Osteoblast (primary cell): ENCODE measurements around the gene RBM19. TPM values are rescaled to one million over a fixed set of nuclear protein-coding genes. Genes with fewer than 3 reads are reported as not detected.

Experiments
- DNase-seq: peaks from one replicate; pipeline ENCODE4 v3.0.0; 2011; ENCODE audit warnings: low spot score, mixed read lengths; ENCODE audit not compliant: insufficient read length; ENCODE audit errors: missing footprints
- H2AFZ ChIP-seq: 2 replicates; pipeline ENCODE4 v1.6.0; 2011; ENCODE audit warnings: mild to moderate bottlenecking, low read length
- H3K27ac ChIP-seq: 2 replicates; pipeline ENCODE4 v1.5.1; 2011; ENCODE audit warnings: mild to moderate bottlenecking, low read depth, low read length, moderate library complexity
- H3K27me3 ChIP-seq: 2 replicates; pipeline ENCODE4 v1.6.0; 2012; ENCODE audit warnings: mild to moderate bottlenecking, control low read depth, inconsistent platforms, low read length, moderate library complexity; ENCODE audit not compliant: insufficient read depth
- H3K36me3 ChIP-seq: 2 replicates; pipeline ENCODE4 v1.5.1; 2011; ENCODE audit warnings: mild to moderate bottlenecking, low read length, control low read depth, moderate library complexity; ENCODE audit not compliant: insufficient read depth
- H3K4me1 ChIP-seq: 2 replicates; pipeline ENCODE4 v1.5.1; 2011; ENCODE audit warnings: mild to moderate bottlenecking, low read length, control low read depth, moderate library complexity; ENCODE audit not compliant: insufficient read depth
- H3K4me2 ChIP-seq: 2 replicates; pipeline ENCODE4 v1.6.0; 2011; ENCODE audit warnings: mild to moderate bottlenecking, low read length; ENCODE audit not compliant: insufficient read depth
- H3K4me3 ChIP-seq: fragments of 200-600 bp; sonication (generic); 3 replicates; pipeline ENCODE4 v1.5.1; 2012; ENCODE audit warnings: mild to moderate bottlenecking, low read length, inconsistent platforms; ENCODE audit not compliant: insufficient read depth
- H3K79me2 ChIP-seq: 2 replicates; pipeline ENCODE4 v1.6.0; 2012; ENCODE audit warnings: mild to moderate bottlenecking, low read length, control low read depth, inconsistent platforms; ENCODE audit not compliant: insufficient read depth
- H3K9me3 ChIP-seq: 2 replicates; pipeline ENCODE4 v1.5.1; 2011; ENCODE audit warnings: low read depth, low read length, control low read depth
- H4K20me1 ChIP-seq: 2 replicates; pipeline ENCODE4 v1.6.0; 2012; ENCODE audit warnings: mild to moderate bottlenecking, low read length, control low read depth; ENCODE audit not compliant: insufficient read depth
- total RNA-seq: library from RNA; depleted of rRNA; stranded (reverse); fragments of >200 nt; gene quantifications from 2 replicates; pipeline ENCODE4 v1.2.3, GENCODE V29; 2012
- TF ChIP-seq, protein P1 (sequence below): IDR thresholded peaks from 2 replicates; pipeline ENCODE4 v1.5.1; 2011; ENCODE audit warnings: mild to moderate bottlenecking, low read depth, low read length, moderate library complexity; ENCODE audit errors: extremely low read depth

Gene RBM19
- total RNA-seq, 1 donor = 27.5 TPM

GRCh38 chr12:113935459-113935858, 30.7 kb downstream of the RBM19 start:
- Histone ChIP-seq H3K36me3 (peaks cover 24% of the 10 kb centered on the region), H3K79me2 (no peaks in the 10 kb centered on the region), H3K27me3 (no peaks in the 10 kb centered on the region), H3K4me2 (no peak overlapping the region), H3K4me1 (peaks cover 13% of the 10 kb centered on the region), H3K27ac (no peak overlapping the region), H3K4me3 (no peak overlapping the region), H3K9me3 (no peaks in the 10 kb centered on the region), H4K20me1 (no peaks in the 10 kb centered on the region), H2AFZ (no peak overlapping the region)
- TF ChIP-seq, protein P1, sequence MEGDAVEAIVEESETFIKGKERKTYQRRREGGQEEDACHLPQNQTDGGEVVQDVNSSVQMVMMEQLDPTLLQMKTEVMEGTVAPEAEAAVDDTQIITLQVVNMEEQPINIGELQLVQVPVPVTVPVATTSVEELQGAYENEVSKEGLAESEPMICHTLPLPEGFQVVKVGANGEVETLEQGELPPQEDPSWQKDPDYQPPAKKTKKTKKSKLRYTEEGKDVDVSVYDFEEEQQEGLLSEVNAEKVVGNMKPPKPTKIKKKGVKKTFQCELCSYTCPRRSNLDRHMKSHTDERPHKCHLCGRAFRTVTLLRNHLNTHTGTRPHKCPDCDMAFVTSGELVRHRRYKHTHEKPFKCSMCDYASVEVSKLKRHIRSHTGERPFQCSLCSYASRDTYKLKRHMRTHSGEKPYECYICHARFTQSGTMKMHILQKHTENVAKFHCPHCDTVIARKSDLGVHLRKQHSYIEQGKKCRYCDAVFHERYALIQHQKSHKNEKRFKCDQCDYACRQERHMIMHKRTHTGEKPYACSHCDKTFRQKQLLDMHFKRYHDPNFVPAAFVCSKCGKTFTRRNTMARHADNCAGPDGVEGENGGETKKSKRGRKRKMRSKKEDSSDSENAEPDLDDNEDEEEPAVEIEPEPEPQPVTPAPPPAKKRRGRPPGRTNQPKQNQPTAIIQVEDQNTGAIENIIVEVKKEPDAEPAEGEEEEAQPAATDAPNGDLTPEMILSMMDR = no peak
- DNase-seq = no peak

DNA sequence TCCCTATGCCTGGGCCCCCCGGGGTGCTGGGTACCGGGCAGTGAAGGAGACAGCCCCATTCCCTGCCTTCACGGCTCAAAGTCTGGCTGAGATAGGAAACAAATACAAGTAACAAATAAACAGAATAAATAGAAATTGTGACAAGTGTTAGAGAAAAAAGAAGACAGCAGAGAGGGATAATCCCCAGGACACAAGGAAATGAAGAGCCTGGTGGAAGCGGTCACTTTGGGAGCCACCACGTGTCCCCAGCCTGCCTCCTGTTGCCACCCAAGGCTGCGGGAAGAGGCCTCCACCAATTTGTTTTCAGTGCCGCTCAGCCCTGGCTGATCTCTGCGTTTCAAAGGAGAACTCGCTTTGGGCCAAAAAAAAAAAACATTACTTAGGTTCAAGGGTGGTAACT, 31.2 kb downstream of the RBM19 start:
- no peaks in the 10 kb centered on the region for H4K20me1 ChIP-seq
- no peaks in the 10 kb centered on the region for H3K27me3 ChIP-seq
- TF ChIP-seq, protein P1 = no peak
- H3K27ac ChIP-seq = no peak overlapping the region
- peaks cover 28% of the 10 kb centered on the region for H3K36me3 ChIP-seq
- H3K79me2 ChIP-seq = no peaks in the 10 kb centered on the region
- H3K4me2 ChIP-seq = no peak overlapping the region
- no peaks in the 10 kb centered on the region for H3K9me3 ChIP-seq
- no peak overlapping the region for H2AFZ ChIP-seq
- H3K4me3 ChIP-seq = no peak overlapping the region
- DNase-seq = no peak
- peaks cover 13% of the 10 kb centered on the region for H3K4me1 ChIP-seq

- Histone ChIP-seq H3K4me2 (no peak overlapping the region), H4K20me1 (no peaks in the 10 kb centered on the region), H3K27me3 (no peaks in the 10 kb centered on the region), H2AFZ (no peak overlapping the region), H3K4me1 (peaks cover 13% of the 10 kb centered on the region), H3K4me3 (no peak overlapping the region), H3K36me3 (peaks cover 30% of the 10 kb centered on the region), H3K79me2 (no peaks in the 10 kb centered on the region), H3K9me3 (no peaks in the 10 kb centered on the region), H3K27ac (no peak overlapping the region)
- TF ChIP-seq, protein P1 = no peak
- DNase-seq = no peak
Measured at GRCh38 chr12:113934060-113934814, 31.9 kb downstream of the RBM19 start.

- no peak overlapping the region for H2AFZ ChIP-seq
- H3K4me2 ChIP-seq = no peak overlapping the region
- H4K20me1 ChIP-seq = no peaks in the 10 kb centered on the region
- no peak overlapping the region for H3K4me3 ChIP-seq
- peak overlapping the region; percentile 65 for H3K27ac ChIP-seq
- TF ChIP-seq, protein P1 = no peak
- peaks cover 24% of the 10 kb centered on the region for H3K36me3 ChIP-seq
- DNase-seq = peak; percentile 89
- no peaks in the 10 kb centered on the region for H3K79me2 ChIP-seq
- H3K9me3 ChIP-seq = no peaks in the 10 kb centered on the region
- peaks cover 13% of the 10 kb centered on the region for H3K4me1 ChIP-seq
- H3K27me3 ChIP-seq = no peaks in the 10 kb centered on the region
Measured at GRCh38 chr12:113933201-113933786, 32.8 kb downstream of the RBM19 start.
